SJSA1 (cell line): ENCODE data around the gene WAS. TPM values are rescaled to one million over a fixed set of nuclear protein-coding genes. Genes with fewer than 3 reads are reported as not detected.
A peak's percentile ranks its signal among the peaks of the same experiment; 100 is the strongest.
"Not testable (repeated sequence)": the region's sequence is repeated elsewhere in the genome, so short reads cannot be mapped to it uniquely, and the experiment has no call there.

Experiments
- DNase-seq, 2 experiments: peaks; one replicate each; pipeline ENCODE4 v3.0.0-alpha.2; 2015 to 2020; ENCODE audit warnings: low spot score in 2 of 2, low read depth in 1 of 2
- H3K27ac ChIP-seq: fragments of 250-450 bp; sonication (Bioruptor Pico); 2 replicates; pipeline ENCODE4 v1.5.1; 2020; ENCODE audit warnings: mild to moderate bottlenecking, moderate library complexity
- H3K27me3 ChIP-seq: fragments of 250-450 bp; sonication (Bioruptor Pico); replicated peaks from 2 replicates; pipeline ENCODE4 v1.5.1; 2020; ENCODE audit warnings: mild to moderate bottlenecking, moderate library complexity
- H3K36me3 ChIP-seq: fragments of 250-450 bp; sonication (Bioruptor Pico); 2 replicates; pipeline ENCODE4 v1.5.1; 2020; ENCODE audit warnings: mild to moderate bottlenecking
- H3K4me1 ChIP-seq: fragments of 250-450 bp; sonication (Bioruptor Pico); replicated peaks from 2 replicates; pipeline ENCODE4 v1.6.1; 2021; ENCODE audit warnings: mild to moderate bottlenecking
- H3K4me3 ChIP-seq: fragments of 250-450 bp; sonication (Bioruptor Pico); 2 replicates; pipeline ENCODE4 v1.5.1; 2020; ENCODE audit warnings: mild to moderate bottlenecking
- H3K9me3 ChIP-seq: fragments of 250-450 bp; sonication (Bioruptor Pico); replicated peaks from 2 replicates; pipeline ENCODE4 v1.5.1; 2020; ENCODE audit warnings: mild to moderate bottlenecking
- total RNA-seq: library from RNA; depleted of rRNA; stranded (reverse); fragments of >200 nt; shearing (Covaris generic); gene quantifications from 2 replicates; pipeline ENCODE4 v1.2.3, GENCODE V29; 2014; rRNA removed

The WAS gene
- not detected in 2 replicates for total RNA-seq

DNA sequence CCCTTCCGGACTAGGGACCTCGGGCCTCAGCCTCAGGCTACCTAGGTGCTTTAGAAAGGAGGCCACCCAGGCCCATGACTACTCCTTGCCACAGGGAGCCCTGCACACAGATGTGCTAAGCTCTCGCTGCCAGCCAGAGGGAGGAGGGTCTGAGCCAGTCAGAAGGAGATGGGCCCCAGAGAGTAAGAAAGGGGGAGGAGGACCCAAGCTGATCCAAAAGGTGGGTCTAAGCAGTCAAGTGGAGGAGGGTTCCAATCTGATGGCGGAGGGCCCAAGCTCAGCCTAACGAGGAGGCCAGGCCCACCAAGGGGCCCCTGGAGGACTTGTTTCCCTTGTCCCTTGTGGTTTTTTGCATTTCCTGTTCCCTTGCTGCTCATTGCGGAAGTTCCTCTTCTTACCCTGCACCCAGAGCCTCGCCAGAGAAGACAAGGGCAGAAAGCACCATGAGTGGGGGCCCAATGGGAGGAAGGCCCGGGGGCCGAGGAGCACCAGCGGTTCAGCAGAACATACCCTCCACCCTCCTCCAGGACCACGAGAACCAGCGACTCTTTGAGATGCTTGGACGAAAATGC is at the start of gene WAS:
WAS (plus strand) TSS at position 389 of the 572 bp plus-strand sequence; CDS start at position 444, 55 bp downstream.
- Histone ChIP-seq H3K9me3 (no peaks in the 10 kb centered on the region), H3K27me3 (no peaks in the 10 kb centered on the region), H3K4me1 (no peaks in the 10 kb centered on the region), H3K27ac (no peak within 1 kb of the TSS), H3K4me3 (no peak within 1 kb of the TSS), H3K36me3 (no peaks in the 10 kb centered on the region)
- no peak for DNase-seq

- H3K4me3 ChIP-seq: no peak overlapping the region
- peaks cover 5% of the 10 kb centered on the region for H3K4me1 ChIP-seq
- no peaks in the 10 kb centered on the region for H3K36me3 ChIP-seq
- H3K27ac ChIP-seq: no peak overlapping the region
- no peak for DNase-seq
- H3K27me3 ChIP-seq: no peaks in the 10 kb centered on the region
- no peaks in the 10 kb centered on the region for H3K9me3 ChIP-seq
Measured at GRCh38 chrX:48636301-48636700, 47.3 kb upstream of the WAS start.

GRCh38 chrX:48636776-48637175 is 46.8 kb upstream of the WAS start:
- Histone ChIP-seq H3K27ac (no peak overlapping the region), H3K27me3 (no peaks in the 10 kb centered on the region), H3K4me1 (peaks cover 2% of the 10 kb centered on the region), H3K4me3 (no peak overlapping the region), H3K36me3 (no peaks in the 10 kb centered on the region), H3K9me3 (no peaks in the 10 kb centered on the region)
- no peak for DNase-seq

DNA sequence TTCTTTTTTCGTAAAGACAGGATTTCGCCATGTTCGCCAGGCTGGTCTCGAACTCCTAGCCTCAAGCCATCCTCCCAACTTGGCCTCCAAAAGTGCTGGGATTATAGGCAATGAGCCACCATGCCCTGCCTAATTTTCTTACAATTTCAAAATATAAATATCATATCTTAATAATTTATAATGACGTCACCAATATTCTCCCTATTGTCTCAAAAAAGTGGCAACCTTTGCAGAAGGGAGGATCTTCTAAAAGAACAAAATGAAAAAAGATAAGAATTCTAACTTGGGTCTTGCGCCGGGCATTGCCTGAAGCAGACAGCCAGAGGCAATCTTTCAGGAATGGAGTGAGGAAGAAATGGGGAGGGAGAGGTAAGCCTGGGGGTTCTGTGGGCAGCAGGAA is 37.9 kb upstream of the WAS start:
- no peaks in the 10 kb centered on the region for H3K27me3 ChIP-seq

DNA sequence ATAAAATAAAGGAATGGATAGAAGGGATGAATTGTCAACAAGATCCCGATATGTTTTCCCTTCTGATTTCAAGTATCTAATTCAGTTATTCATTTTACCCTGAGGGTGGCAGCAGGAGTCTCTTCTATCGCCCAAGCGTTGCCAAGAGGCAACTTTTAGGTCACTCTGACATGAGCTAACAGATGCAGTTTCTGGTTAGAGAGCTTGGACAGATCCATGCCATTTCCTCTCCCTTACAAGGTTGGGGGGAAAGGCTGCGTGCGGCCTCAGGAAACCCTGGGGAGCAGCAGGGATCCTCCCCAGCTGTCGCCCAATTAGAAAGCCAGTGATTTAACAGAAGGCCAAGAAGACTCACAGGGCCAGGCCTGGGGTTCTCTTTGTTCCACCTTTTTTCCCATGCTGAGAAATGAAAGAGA is 35.3 kb upstream of the WAS start:
- Histone ChIP-seq H3K4me1 (no peaks in the 10 kb centered on the region; the same call in 1 of the 2 replicates), H3K9me3 (no peaks in the 10 kb centered on the region), H3K36me3 (no peaks in the 10 kb centered on the region), H3K4me3 (no peak overlapping the region), H3K27me3 (no peaks in the 10 kb centered on the region), H3K27ac (no peak overlapping the region)
- peak in 1 of 2 experiments; percentile 9 for DNase-seq

More for the DNA sequence above, 37.9 kb upstream of the WAS start:
- Histone ChIP-seq H3K4me3 (no peak overlapping the region), H3K4me1 (no peaks in the 10 kb centered on the region; the same call in 1 of the 2 replicates), H3K9me3 (no peaks in the 10 kb centered on the region), H3K27ac (no peak overlapping the region), H3K36me3 (no peaks in the 10 kb centered on the region)
- no peak for DNase-seq

DNA sequence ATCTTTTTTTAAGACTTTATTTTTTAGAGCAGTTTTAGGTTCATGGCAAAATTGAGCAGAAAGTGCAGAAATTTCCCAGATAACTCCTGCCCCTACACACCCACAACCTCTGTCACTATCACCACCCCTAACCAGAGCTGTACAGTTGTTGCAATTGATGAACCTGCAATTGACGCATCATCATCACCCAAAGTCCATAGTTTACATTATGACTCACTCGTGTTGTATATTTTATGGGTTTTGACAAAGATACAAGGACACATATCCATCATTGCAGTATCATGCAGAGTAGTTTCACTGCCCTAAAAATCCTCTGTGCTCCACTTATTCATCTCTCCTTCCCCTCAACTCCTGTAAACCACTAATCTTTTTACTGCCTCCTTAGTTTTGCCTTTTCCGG is 34.5 kb upstream of the WAS start:
- Histone ChIP-seq H3K27me3 (no peaks in the 10 kb centered on the region), H3K36me3 (no peaks in the 10 kb centered on the region), H3K9me3 (no peaks in the 10 kb centered on the region), H3K27ac (no peak overlapping the region), H3K4me3 (no peak overlapping the region), H3K4me1 (no peaks in the 10 kb centered on the region; the same call in 1 of the 2 replicates)
- DNase-seq: no peak

DNA sequence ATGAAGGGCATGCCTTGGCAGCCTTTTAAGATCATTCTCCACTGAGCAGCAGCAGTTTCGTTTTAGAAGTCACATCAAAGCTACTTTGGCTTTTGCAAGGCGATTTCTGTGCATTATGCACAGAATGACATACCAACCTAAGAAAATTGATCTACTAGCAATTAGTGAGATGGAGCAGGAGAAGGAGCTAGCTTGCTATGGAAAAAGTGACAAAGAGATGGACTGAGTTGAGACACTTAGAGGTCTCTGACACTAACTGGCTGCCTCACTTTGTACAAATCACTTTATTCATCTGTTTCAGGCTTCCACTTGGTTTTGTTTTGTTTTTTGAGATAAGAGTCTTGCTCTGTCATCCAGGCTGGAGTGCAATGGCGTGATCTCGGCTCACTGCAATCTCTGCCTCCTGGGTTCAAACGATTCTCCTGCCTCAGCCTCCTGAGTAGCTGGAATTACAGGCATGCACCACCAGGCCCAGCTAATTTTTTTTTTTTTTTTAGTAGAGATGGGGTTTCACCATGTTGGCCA is 31.5 kb upstream of the WAS start:
- not testable (repeated sequence) for H3K4me1 ChIP-seq, H3K27ac ChIP-seq, H3K27me3 ChIP-seq, H3K36me3 ChIP-seq, H3K9me3 ChIP-seq, DNase-seq, H3K4me3 ChIP-seq

GRCh38 chrX:48654746-48655145 is 28.9 kb upstream of the WAS start:
- not testable (repeated sequence) for H3K9me3 ChIP-seq, H3K27ac ChIP-seq, H3K4me3 ChIP-seq, DNase-seq, H3K4me1 ChIP-seq, H3K36me3 ChIP-seq, H3K27me3 ChIP-seq

DNA sequence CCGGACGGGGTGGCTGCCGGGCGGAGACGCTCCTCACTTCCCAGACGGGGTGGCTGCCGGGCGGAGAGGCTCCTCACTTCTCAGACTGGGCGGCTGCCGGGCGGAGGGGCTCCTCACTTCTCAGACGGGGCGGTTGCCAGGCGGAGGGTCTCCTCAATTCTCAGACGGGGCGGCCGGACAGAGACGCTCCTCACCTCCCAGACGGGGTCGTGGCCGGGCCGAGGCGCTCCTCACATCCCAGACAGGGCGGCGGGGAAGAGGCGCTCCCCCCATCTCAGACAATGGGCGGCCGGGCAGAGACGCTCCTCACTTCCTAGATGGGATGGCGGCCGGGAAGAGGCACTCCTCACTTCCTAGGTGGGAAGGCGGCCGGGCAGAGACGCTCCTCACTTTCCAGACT is 23.9 kb upstream of the WAS start:
- not testable (repeated sequence) for DNase-seq, H3K9me3 ChIP-seq, H3K27ac ChIP-seq, H3K36me3 ChIP-seq, H3K4me3 ChIP-seq, H3K27me3 ChIP-seq, H3K4me1 ChIP-seq

- Histone ChIP-seq H3K4me3 (no peak overlapping the region), H3K9me3 (no peaks in the 10 kb centered on the region), H3K4me1 (no peaks in the 10 kb centered on the region), H3K36me3 (no peaks in the 10 kb centered on the region), H3K27ac (no peak overlapping the region), H3K27me3 (no peaks in the 10 kb centered on the region)
- no peak for DNase-seq
Measured at GRCh38 chrX:48663241-48663640, 20.4 kb upstream of the WAS start.

GRCh38 chrX:48664156-48664555 is 19.4 kb upstream of the WAS start:
- no peak for DNase-seq
- Histone ChIP-seq H3K4me1 (no peaks in the 10 kb centered on the region), H3K9me3 (no peaks in the 10 kb centered on the region), H3K36me3 (no peaks in the 10 kb centered on the region), H3K4me3 (no peak overlapping the region), H3K27ac (no peak overlapping the region), H3K27me3 (no peaks in the 10 kb centered on the region)

GRCh38 chrX:48665991-48666390 is 17.6 kb upstream of the WAS start:
- Histone ChIP-seq H3K9me3 (no peaks in the 10 kb centered on the region), H3K27me3 (no peaks in the 10 kb centered on the region), H3K36me3 (no peaks in the 10 kb centered on the region), H3K4me3 (no peak overlapping the region), H3K27ac (no peak overlapping the region), H3K4me1 (no peaks in the 10 kb centered on the region)
- no peak for DNase-seq

- H3K27ac ChIP-seq: no peak overlapping the region
- H3K4me3 ChIP-seq: no peak overlapping the region
- no peaks in the 10 kb centered on the region for H3K27me3 ChIP-seq
- H3K36me3 ChIP-seq: no peaks in the 10 kb centered on the region
- H3K9me3 ChIP-seq: no peaks in the 10 kb centered on the region
- H3K4me1 ChIP-seq: no peaks in the 10 kb centered on the region
- no peak for DNase-seq
Measured at GRCh38 chrX:48666649-48667048, 16.9 kb upstream of the WAS start.

GRCh38 chrX:48667509-48667908 is 16.1 kb upstream of the WAS start:
- no peak for DNase-seq
- H3K4me3 ChIP-seq: no peak overlapping the region
- no peaks in the 10 kb centered on the region for H3K9me3 ChIP-seq
- H3K36me3 ChIP-seq: no peaks in the 10 kb centered on the region
- no peak overlapping the region for H3K27ac ChIP-seq
- no peaks in the 10 kb centered on the region for H3K27me3 ChIP-seq
- H3K4me1 ChIP-seq: no peaks in the 10 kb centered on the region

- H3K9me3 ChIP-seq, H3K36me3 ChIP-seq, H3K4me3 ChIP-seq, DNase-seq, H3K27ac ChIP-seq, H3K4me1 ChIP-seq, H3K27me3 ChIP-seq: not testable (repeated sequence)
Measured at GRCh38 chrX:48668187-48668586, 15.4 kb upstream of the WAS start.
